Adrenal gland (tissue), 12 donors: ENCODE data around the gene CCDC136. TPM values are rescaled to one million over a fixed set of nuclear protein-coding genes. Genes with fewer than 3 reads are reported as not detected.

Source experiments
- DNase-seq, 7 donors: peaks; one replicate each; pipeline ENCODE4 v3.0.0-alpha.2; 2019 to 2020
- H3K27ac ChIP-seq, 5 donors: fragments of 200-600 bp; sonication (generic) in 4 of 5; 1 replicate in 3 of 5; 2 replicates in 2 of 5; pipeline versions ENCODE4 v1.5.1 to v1.8.0; 2016 to 2020; ENCODE audit warnings: mild to moderate bottlenecking in 1 of 5
- H3K27me3 ChIP-seq: fragments of 200-600 bp; 2 replicates; pipeline ENCODE4 v1.8.0; 2021
- H3K36me3 ChIP-seq, 2 donors: fragments of 200-600 bp; replicated peaks in 1 of 2; 1 replicate in 1 of 2; 2 replicates in 1 of 2; pipeline versions ENCODE4 v1.5.1 to v1.8.0; 2018 to 2022
- H3K4me1 ChIP-seq, 2 donors: fragments of 200-600 bp; replicated peaks in 1 of 2; 1 replicate in 1 of 2; 2 replicates in 1 of 2; pipeline versions ENCODE4 v1.5.1 to v1.8.0; 2018 to 2021
- H3K4me3 ChIP-seq, 4 donors: fragments of 200-600 bp; sonication (generic) in 3 of 4; one replicate each; pipeline ENCODE4 v1.5.1; 2016 to 2018
- H3K9me3 ChIP-seq, 3 donors: fragments of 200-600 bp; sonication (generic) in 1 of 3; replicated peaks in 1 of 3; 1 replicate in 2 of 3; 2 replicates in 1 of 3; pipeline versions ENCODE4 v1.5.1 to v1.8.0; 2016 to 2021
- POLR2A ChIP-seq, 2 donors: fragments of 450-650 bp; IDR thresholded peaks; one replicate each; pipeline ENCODE4 v1.6.1; 2017; ENCODE audit warnings: antibody characterized with exemption in 2 of 2, mild to moderate bottlenecking in 2 of 2, moderate library complexity in 1 of 2
- WGBS, 4 donors: extraction: QIAGEN DNeasy Blood & Tissue Kit in 2 of 4; methylation state at CpG; one replicate each; pipeline versions ENCODE4 v1.1.5 to v1.1.7; 2013 to 2017; 5-methylcytosine and 5-hydroxymethylcytosine counted together
- intact Hi-C, 2 donors: fragments of 100-400 bp; cut with DNase I; formaldehyde crosslinking; loops; one replicate each; pipeline versions ENCODE4 v1.14.1 to v1.15.0; 2022 to 2023
- polyA plus RNA-seq, 3 donors: library from polyadenylated mRNA; stranded (reverse); fragments of 200-250 nt in 2 of 3; fragments of 350-450 nt in 1 of 3; fragmentation: Illumina TruSeq in 1 of 3; extraction: RNeasy Lipid Tissue Mini Kit (QIAGEN cat#74804) in 1 of 3; gene quantifications; one replicate each; pipeline ENCODE4 v1.2.3, GENCODE V29; 2013 to 2014
- total RNA-seq, 9 donors: library from RNA; depleted of rRNA in 4 of 9; stranded (reverse); fragments of >200 nt in 4 of 9; fragments of 120-200 nt in 1 of 9; fragmentation: NEBNext Ultra II Directional in 1 of 9; extraction: Animal tissue kit (Norgen Biotek cat#: 25700) in 1 of 9; gene quantifications; one replicate each; pipeline versions ENCODE4 v1.1.0 to v1.2.4, GENCODE V29; 2013 to 2023
- TF ChIP-seq, protein P1 (sequence below), 6 experiments: fragments of 450-650 bp in 4 of 6; fragments of 200-600 bp in 2 of 6; sonication (generic) in 1 of 6; IDR thresholded peaks; 1 replicate in 5 of 6; 2 replicates in 1 of 6; pipeline versions ENCODE4 v1.5.1 to v1.8.0; 2016 to 2021; ENCODE audit warnings: antibody characterized with exemption in 6 of 6, mild to moderate bottlenecking in 2 of 6, moderate library complexity in 1 of 6
- donor health status: healthy with polysubstance abuse.
- donor health status: Bipolar disorder and iron deficiency.
- donor health status: DM: yes; HTN: yes; CAD: no.
- donor health status: DM: no; HTN: no; CAD: no.
- donor health status: DM: no; HTN: no; CAD: no.
- donor health status: DM: yes; HTN: yes; CAD: no.

CCDC136 gene
- total and polyA plus RNA-seq, 12 donors, result 0.35 to 10.9 (median 4.0) TPM

DNA sequence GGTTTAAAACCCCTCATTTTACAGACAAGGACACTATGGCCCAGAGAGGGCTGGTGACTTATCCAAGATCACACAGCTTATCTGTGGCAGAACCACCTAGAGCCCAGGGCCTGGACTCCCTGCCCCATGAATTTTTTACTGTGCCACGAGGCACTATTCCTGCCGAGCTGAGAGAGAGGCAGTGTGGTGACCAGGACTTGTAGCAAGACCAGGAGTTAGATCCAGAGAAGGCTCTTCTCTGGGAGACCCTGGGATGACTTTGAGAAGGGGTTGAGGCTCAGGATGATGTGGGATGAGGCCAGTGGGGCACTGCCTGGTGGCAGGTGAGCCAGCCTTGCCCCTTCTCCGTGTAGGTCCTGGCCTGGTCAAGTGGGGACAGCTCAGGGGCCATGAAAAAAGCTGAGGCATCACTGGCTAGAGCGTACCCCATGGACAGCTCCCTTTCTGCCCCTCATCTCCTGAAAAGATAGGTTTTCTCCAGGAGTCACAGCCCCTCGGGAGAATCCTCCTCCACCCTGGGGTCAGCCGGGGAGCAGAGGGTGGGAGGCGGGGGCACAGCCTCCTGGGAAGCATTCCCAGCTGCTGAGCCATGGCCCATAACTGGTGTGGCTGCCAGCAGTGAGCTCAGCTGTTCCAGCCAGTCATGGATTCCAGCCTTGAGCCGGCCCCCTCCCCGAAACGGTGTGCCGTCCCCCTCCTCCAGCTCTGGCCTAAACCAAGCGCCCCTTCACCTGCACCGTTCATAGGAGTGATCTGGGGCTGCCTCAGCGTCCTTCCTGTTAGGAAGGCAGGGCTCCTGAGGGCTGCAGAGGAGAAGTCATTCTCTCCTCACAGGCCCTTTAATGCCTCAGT is 44.2 kb downstream of the CCDC136 start:
- H3K27me3 ChIP-seq, result peaks cover 12% of the 10 kb centered on the region
- no peak overlapping the region for H3K27ac ChIP-seq
- no peaks in the 10 kb centered on the region for H3K36me3 ChIP-seq
- no peak for DNase-seq
- TF ChIP-seq, protein P1, sequence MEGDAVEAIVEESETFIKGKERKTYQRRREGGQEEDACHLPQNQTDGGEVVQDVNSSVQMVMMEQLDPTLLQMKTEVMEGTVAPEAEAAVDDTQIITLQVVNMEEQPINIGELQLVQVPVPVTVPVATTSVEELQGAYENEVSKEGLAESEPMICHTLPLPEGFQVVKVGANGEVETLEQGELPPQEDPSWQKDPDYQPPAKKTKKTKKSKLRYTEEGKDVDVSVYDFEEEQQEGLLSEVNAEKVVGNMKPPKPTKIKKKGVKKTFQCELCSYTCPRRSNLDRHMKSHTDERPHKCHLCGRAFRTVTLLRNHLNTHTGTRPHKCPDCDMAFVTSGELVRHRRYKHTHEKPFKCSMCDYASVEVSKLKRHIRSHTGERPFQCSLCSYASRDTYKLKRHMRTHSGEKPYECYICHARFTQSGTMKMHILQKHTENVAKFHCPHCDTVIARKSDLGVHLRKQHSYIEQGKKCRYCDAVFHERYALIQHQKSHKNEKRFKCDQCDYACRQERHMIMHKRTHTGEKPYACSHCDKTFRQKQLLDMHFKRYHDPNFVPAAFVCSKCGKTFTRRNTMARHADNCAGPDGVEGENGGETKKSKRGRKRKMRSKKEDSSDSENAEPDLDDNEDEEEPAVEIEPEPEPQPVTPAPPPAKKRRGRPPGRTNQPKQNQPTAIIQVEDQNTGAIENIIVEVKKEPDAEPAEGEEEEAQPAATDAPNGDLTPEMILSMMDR (IDR thresholded peaks at IDR 0.05), result no peak
- no peak for TF ChIP-seq POLR2A (IDR thresholded peaks at IDR 0.05)
- H3K4me1 ChIP-seq, result peaks cover 0 to 5% of the 10 kb centered on the region in 2 donors
- H3K9me3 ChIP-seq, result no peaks in the 10 kb centered on the region
- no peak overlapping the region for H3K4me3 ChIP-seq
- WGBS, 4 donors, result 65 to 83% (median 76%) methylated on average over 8 to 14 of the region's 14 CpGs
- intact Hi-C loops, result no loop called here

DNA sequence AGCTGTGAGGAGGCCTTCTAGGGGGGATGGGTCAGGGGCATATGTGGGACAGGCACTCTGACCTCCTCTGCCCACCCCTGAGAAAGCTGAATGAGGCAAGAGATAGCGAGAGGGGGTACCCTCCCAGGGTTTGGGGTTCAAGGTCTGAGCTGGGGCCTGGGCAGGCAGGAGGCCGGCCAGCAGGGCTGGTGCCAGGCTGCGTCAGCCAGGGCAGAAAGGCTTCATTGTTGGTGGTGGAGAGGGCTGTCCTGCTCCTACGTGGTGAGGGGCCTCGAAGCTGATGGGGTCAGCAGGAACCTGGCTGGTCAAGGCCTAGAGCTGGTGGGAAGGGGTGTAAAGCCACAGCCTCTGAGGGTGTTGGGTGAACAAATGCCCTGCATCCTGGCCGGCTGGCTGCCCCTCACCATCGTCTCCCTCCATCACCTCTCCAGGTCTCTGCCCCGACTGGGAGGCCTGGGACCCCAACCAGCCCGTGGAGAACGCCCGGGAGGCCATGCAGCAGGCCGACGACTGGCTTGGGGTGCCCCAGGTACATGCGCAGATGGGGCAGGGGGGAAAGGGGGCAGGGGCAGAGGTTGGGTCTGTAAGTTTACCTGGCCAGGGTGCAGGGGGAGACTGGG is 45.1 kb downstream of the CCDC136 start:
- Histone ChIP-seq H3K36me3 (no peaks in the 10 kb centered on the region), H3K27ac (no peak overlapping the region), H3K27me3 (peaks cover 4% of the 10 kb centered on the region), H3K9me3 (no peaks in the 10 kb centered on the region), H3K4me3 (no peak overlapping the region), H3K4me1 (no peaks in the 10 kb centered on the region)
- DNase-seq, result no peak
- TF ChIP-seq, protein P1 (IDR thresholded peaks at IDR 0.05), result no peak
- intact Hi-C loops, result no loop called here
- 79 to 93% (median 92%) methylated on average over 12 to 14 of the region's 14 CpGs for WGBS, 4 donors

DNA sequence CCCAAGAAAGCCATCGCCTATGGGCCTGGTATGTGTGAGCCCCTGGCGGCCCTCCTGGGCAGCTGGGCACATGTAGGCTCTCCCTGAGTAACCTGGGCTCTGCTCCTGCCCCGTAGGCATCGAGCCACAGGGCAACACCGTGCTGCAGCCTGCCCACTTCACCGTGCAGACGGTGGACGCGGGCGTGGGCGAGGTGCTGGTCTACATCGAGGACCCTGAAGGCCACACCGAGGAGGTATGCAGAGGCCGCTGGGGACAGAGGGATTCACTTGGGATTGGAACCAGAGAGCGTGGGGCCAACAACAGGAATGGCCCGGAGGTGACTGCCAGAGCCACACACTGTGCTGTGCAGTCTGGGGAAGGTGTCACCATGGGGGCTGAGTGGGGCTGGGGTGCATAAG is 45.8 kb downstream of the CCDC136 start:
- DNase-seq, result no peak
- Histone ChIP-seq H3K27me3 (no peaks in the 10 kb centered on the region), H3K36me3 (no peaks in the 10 kb centered on the region), H3K27ac (no peak overlapping the region), H3K4me3 (no peak overlapping the region), H3K4me1 (no peaks in the 10 kb centered on the region), H3K9me3 (no peaks in the 10 kb centered on the region)
- TF ChIP-seq POLR2A (IDR thresholded peaks at IDR 0.05), result no peak
- TF ChIP-seq, protein P1 (IDR thresholded peaks at IDR 0.05), result no peak
- 87 to 96% (median 91%) methylated on average over 7 to 16 of the region's 16 CpGs for whole genome bisulfite sequencing, 4 donors
- intact Hi-C loops, result no loop called here

DNA sequence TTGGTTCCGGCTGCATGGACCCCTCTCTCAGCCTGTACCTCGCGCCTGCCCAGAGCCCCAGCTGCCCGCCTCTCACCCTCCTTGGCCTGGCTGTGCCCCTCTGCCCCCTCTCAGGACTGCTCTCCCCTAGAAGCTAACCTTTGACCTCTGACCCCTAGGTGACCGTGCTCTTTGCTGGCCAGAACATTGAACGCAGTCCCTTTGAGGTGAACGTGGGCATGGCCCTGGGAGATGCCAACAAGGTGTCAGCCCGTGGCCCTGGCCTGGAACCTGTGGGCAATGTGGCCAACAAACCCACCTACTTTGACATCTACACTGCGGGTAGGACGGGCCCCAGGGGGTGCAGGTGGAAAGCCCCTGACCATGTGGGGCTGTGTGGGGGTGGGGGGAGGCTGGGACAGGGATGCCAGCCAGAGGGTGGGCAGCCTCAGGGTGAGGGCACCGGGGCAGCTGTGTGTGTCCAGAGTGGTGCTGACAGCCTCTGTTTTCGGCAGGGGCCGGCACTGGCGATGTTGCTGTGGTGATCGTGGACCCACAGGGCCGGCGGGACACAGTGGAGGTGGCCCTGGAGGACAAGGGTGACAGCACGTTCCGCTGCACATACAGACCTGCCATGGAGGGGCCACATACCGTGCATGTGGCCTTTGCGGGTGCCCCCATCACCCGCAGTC is 46.5 kb downstream of the CCDC136 start:
- Histone ChIP-seq H3K27me3 (no peaks in the 10 kb centered on the region), H3K9me3 (no peaks in the 10 kb centered on the region), H3K27ac (no peak overlapping the region), H3K4me1 (no peaks in the 10 kb centered on the region), H3K4me3 (no peak overlapping the region), H3K36me3 (no peaks in the 10 kb centered on the region)
- TF ChIP-seq POLR2A (IDR thresholded peaks at IDR 0.05), result no peak
- TF ChIP-seq, protein P1 (IDR thresholded peaks at IDR 0.05), result no peak
- no peak for DNase-seq
- WGBS, 4 donors, result 84 to 96% (median 92%) methylated on average over 7 to 22 of the region's 22 CpGs
- intact Hi-C loops, result no loop called here
